GM12874 (cell line): ENCODE results near the gene C11orf65.

ENCODE experiments used
- TF ChIP-seq, protein P1 (sequence below): IDR thresholded peaks from 2 replicates; pipeline ENCODE4 v1.5.1; 2011; ENCODE audit warnings: low read depth, mild to moderate bottlenecking, control low read depth, low read length, moderate library complexity; ENCODE audit not compliant: insufficient read depth

Gene C11orf65, protein sequence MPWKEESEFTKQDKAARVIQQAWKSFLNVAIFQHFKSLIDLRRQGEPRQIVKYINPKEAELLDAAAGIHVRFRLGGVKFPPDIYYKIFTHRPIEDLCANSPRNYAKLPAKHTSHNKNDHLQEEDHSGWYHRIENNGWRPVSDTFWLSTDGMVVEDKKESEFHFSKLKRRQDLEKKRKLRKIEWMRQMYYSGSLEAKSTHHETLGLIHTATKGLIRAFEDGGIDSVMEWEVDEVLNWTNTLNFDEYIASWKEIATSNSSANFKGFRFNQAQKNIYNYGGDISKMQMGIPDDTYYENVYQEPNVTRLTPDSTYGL

DNA sequence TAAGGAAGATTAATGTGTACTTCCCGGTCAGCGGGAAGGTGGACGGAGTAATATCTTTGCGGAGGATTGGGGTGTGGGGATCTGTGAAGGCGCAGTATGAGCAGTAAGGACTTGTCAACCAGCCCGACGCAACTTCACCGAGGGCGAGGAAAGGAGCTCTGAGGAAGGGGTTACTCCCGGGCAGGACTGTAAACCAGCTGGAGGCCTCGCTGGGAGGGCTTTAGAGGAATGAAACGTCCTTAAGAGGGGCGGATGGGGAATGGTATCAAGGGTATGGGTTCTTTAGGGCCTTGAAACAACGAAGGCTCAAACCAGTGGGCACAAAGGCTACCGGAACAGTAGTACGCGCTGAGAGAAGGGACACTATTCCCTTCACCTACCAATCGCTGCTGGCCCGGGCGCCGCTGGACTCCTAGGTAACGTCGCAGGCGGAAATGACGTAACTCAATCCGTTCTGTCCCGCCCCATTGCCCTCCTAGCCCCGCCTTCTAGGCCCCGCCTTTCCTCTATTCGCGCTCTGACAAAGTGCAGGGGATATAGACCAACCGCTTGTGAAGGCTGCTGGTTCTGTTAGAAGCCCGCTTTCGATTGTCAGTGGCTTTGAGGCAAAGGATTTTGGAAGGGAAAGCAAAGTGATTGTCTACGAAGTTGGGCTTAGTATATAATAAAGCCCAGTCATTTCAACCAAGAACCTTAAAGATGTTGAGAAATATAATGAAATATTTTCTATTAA is at the start of gene C11orf65:
Gene C11orf65 (minus strand): TSS at position 439 of the 733 bp plus-strand sequence. CDS start 5,970 bp downstream, outside the sequence.
- TF ChIP-seq, protein P1, sequence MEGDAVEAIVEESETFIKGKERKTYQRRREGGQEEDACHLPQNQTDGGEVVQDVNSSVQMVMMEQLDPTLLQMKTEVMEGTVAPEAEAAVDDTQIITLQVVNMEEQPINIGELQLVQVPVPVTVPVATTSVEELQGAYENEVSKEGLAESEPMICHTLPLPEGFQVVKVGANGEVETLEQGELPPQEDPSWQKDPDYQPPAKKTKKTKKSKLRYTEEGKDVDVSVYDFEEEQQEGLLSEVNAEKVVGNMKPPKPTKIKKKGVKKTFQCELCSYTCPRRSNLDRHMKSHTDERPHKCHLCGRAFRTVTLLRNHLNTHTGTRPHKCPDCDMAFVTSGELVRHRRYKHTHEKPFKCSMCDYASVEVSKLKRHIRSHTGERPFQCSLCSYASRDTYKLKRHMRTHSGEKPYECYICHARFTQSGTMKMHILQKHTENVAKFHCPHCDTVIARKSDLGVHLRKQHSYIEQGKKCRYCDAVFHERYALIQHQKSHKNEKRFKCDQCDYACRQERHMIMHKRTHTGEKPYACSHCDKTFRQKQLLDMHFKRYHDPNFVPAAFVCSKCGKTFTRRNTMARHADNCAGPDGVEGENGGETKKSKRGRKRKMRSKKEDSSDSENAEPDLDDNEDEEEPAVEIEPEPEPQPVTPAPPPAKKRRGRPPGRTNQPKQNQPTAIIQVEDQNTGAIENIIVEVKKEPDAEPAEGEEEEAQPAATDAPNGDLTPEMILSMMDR, result no peak

DNA sequence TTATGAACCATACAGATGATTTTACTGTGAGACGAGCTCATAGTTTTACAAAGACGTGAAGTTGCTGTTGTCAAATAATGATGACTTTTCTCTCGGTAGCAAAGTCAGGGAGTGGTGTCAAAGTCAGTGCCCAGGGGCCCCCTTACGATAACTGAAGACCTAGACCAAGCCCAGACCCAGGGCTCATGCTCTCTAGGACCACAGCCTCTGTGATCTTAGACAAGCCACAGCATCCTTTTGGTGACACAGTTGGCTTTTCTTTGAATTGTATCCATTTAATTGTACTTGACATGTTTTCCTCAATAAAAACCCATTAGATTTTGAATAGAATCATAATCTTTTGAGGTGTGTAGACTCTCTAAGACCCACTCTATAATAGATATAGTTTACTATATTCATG is 48.8 kb upstream of the C11orf65 start:
- TF ChIP-seq, protein P1, result no peak

DNA sequence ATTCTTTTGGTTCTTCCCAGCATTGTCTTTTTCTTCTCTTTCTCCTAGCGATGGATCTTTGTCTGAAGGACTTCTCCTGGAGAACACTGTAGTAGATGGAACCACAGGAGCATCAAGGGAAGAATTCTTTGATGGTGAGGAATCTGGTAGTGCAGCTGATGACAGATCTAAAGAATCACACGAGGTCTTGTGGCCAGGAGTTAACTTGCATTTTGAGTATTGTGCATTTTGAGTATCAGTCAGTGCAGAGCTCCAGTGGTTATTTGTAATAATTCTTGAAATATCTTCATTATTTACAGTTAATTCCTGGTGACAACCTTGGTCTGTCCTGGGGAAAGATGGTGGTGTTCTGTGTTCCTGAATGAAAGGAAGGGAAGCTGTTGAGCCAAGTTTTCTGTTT is 45.4 kb upstream of the C11orf65 start:
- TF ChIP-seq, protein P1, result no peak

DNA sequence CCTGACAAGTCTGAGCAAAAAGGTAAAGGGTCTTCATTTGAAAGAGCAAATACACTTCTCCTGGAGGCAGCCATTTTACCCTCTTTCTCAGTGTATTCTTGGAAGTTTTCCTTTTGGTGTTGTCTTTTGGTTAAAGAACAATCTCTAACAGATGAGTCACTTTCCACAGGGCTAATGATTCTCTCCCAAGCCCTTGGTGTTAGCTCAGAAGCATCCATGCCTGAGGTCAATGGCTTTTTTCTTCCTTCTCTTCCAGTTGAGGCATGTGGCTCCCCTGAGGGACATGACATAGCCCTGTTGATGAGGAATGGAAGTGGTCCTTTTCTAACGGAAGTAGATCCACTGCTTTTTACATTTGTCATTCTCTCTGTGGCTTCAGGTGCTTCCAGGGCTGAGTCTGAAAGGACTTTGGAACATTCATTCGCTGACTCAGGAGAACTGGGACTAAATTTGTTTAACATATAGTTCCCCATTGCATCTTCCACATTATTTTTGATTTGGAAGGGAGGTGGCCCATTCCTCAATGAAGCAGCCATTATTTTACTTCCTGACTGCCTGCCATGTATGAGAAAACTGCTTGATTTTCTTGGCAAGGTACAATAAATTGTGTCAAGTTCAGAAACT is 44.6 kb upstream of the C11orf65 start:
- TF ChIP-seq, protein P1, result no peak

DNA sequence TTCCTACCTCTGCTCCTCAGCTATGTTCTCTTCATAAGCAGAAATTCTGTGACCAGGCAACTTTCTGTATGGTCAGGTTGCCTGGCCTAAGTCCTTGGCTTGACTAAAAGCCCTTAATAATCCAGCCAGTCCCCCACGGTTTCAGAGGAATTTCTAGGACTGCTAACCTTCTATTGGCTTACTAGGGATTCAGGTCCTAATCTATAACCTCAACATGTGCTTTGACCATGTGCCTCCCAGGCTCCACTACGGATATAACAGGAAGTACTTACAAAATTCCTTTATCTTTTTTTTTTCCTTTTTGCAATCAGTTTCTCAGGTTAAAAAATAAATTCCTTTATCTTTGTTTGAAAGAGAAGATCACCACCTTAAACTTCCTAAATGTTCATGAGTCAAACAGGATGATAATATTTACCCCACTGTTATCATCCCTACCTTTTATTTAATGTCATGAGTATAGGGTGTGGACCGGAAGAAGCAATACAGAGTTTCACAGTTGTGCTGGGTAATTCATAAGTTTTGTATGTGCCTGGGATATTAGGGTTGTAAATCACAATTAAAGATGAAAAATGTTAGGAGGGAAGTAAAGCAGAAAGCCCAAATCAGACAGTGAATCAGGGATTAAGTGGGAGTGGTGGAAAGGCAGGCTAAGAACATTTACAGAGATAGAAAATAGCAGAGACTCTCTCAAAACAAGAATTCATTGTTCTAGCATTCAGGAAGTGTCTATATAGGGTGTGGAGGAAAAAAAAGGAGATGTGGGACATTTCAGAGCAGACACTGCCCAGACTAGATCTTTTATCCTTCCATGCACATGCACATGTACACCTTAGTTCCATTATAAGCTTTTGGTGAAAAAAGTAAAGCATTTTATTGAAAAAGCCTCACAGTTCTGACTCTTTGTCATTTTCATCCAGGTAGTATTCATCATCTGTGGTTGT is 41.6 kb upstream of the C11orf65 start:
- TF ChIP-seq, protein P1, result no peak

DNA sequence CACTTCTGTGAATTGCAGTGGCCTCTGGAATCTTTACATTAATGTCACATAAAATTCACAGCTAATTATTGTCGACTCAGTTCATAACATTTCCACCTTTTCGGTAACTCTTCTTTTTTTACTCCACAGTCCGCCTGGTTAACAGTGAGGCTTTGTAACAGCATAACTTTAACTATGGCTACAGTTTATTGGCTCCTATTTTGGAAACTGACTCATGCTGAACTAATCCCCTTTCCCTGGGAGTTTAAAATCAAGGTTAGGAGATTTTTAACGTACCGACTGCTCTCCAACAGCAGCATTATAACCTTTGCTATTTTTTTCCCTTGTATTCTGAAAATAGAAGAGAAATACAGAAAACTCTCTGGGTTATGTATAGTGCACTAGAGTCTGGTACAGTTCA is 34.1 kb upstream of the C11orf65 start:
- TF ChIP-seq, protein P1, result no peak
